Liver (tissue), 3 donors: Measurements from ENCODE around the gene MDGA2.

Experiments used
- EGR1 ChIP-seq, 2 donors: IDR thresholded peaks; 2 replicates each; pipeline ENCODE4 v1.6.1; 2016 to 2018; ENCODE audit warnings: antibody characterized with exemption in 2 of 2, low read depth in 2 of 2
- FOXA1 ChIP-seq: IDR thresholded peaks from 2 replicates; pipeline ENCODE4 v1.6.1; 2016; ENCODE audit warnings: antibody characterized with exemption
- GABPA ChIP-seq, 2 donors: IDR thresholded peaks in 1 of 2; conservative IDR thresholded peaks in 1 of 2; 2 replicates each; pipeline ENCODE4 v1.6.1; 2016; ENCODE audit warnings: antibody characterized with exemption in 2 of 2, mild to moderate bottlenecking in 1 of 2, moderate library complexity in 1 of 2
- NR2F2 ChIP-seq: IDR thresholded peaks from 2 replicates; pipeline ENCODE4 v1.6.1; 2016; ENCODE audit warnings: antibody characterized with exemption
- RAD21 ChIP-seq, 2 donors: IDR thresholded peaks; 2 replicates each; pipeline ENCODE4 v1.6.1; 2016; ENCODE audit warnings: antibody characterized with exemption in 2 of 2, mild to moderate bottlenecking in 2 of 2
- SP1 ChIP-seq: IDR thresholded peaks from 2 replicates; pipeline ENCODE4 v1.6.1; 2018; ENCODE audit warnings: antibody characterized with exemption, mild to moderate bottlenecking
- TAF1 ChIP-seq: conservative IDR thresholded peaks from 2 replicates; pipeline ENCODE4 v1.6.1; 2016; ENCODE audit warnings: antibody characterized with exemption, mild to moderate bottlenecking
- YY1 ChIP-seq: IDR thresholded peaks from 2 replicates; pipeline ENCODE4 v1.6.1; 2016; ENCODE audit warnings: antibody characterized with exemption, mild to moderate bottlenecking
- TF ChIP-seq, protein P1 (sequence below): fragments of 150-350 bp; IDR thresholded peaks from 2 replicates; pipeline ENCODE4 v1.5.1; 2017; ENCODE audit warnings: improper control_type of control experiment, low read depth, low read length; ENCODE audit not compliant: missing input control
- TF ChIP-seq, protein P2 (sequence below): IDR thresholded peaks from 2 replicates; pipeline ENCODE4 v1.6.1; 2016; ENCODE audit warnings: antibody characterized with exemption, mild to moderate bottlenecking
- TF ChIP-seq, protein P3 (sequence below): IDR thresholded peaks from 2 replicates; pipeline ENCODE4 v1.6.1; 2016; ENCODE audit warnings: antibody characterized with exemption
- TF ChIP-seq, protein P4 (sequence below): IDR thresholded peaks from 2 replicates; pipeline ENCODE4 v1.6.1; 2016; ENCODE audit warnings: antibody characterized with exemption
- TF ChIP-seq, protein P5 (sequence below): IDR thresholded peaks from 2 replicates; pipeline ENCODE4 v1.6.1; 2016; ENCODE audit warnings: antibody characterized with exemption
- donor health status: healthy.
- donor health status: healthy.

DNA sequence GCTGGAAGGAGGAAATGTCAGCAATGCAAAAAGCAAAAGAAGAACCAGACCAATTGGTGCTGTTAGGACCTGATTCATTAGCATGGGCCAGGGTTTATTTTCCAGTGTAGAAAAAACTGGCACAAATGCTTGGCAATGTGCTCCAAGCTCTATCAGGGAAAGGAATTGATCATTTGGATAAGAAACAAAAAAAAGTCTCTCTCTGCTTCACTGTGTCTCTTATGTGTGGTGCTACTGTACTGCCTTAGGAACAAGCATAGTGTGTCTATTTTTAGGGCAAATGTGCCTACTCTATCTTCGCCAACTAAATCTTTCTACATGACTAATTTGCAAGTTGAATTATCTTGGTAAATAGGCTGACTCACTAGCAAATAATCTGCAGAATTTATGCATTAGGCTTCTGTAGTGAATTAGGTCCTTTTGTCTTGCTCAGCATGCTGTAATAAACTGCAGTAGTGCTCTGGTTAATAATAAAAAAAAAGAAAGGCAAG, 236.7 kb downstream of the MDGA2 start:
- no peak for TF ChIP-seq RAD21 (IDR thresholded peaks at IDR 0.05)
- no peak for TF ChIP-seq YY1
- TF ChIP-seq, protein P1, sequence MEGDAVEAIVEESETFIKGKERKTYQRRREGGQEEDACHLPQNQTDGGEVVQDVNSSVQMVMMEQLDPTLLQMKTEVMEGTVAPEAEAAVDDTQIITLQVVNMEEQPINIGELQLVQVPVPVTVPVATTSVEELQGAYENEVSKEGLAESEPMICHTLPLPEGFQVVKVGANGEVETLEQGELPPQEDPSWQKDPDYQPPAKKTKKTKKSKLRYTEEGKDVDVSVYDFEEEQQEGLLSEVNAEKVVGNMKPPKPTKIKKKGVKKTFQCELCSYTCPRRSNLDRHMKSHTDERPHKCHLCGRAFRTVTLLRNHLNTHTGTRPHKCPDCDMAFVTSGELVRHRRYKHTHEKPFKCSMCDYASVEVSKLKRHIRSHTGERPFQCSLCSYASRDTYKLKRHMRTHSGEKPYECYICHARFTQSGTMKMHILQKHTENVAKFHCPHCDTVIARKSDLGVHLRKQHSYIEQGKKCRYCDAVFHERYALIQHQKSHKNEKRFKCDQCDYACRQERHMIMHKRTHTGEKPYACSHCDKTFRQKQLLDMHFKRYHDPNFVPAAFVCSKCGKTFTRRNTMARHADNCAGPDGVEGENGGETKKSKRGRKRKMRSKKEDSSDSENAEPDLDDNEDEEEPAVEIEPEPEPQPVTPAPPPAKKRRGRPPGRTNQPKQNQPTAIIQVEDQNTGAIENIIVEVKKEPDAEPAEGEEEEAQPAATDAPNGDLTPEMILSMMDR, result no peak
- TF ChIP-seq, protein P2, sequence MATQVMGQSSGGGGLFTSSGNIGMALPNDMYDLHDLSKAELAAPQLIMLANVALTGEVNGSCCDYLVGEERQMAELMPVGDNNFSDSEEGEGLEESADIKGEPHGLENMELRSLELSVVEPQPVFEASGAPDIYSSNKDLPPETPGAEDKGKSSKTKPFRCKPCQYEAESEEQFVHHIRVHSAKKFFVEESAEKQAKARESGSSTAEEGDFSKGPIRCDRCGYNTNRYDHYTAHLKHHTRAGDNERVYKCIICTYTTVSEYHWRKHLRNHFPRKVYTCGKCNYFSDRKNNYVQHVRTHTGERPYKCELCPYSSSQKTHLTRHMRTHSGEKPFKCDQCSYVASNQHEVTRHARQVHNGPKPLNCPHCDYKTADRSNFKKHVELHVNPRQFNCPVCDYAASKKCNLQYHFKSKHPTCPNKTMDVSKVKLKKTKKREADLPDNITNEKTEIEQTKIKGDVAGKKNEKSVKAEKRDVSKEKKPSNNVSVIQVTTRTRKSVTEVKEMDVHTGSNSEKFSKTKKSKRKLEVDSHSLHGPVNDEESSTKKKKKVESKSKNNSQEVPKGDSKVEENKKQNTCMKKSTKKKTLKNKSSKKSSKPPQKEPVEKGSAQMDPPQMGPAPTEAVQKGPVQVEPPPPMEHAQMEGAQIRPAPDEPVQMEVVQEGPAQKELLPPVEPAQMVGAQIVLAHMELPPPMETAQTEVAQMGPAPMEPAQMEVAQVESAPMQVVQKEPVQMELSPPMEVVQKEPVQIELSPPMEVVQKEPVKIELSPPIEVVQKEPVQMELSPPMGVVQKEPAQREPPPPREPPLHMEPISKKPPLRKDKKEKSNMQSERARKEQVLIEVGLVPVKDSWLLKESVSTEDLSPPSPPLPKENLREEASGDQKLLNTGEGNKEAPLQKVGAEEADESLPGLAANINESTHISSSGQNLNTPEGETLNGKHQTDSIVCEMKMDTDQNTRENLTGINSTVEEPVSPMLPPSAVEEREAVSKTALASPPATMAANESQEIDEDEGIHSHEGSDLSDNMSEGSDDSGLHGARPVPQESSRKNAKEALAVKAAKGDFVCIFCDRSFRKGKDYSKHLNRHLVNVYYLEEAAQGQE, result no peak
- TF ChIP-seq, protein P3, sequence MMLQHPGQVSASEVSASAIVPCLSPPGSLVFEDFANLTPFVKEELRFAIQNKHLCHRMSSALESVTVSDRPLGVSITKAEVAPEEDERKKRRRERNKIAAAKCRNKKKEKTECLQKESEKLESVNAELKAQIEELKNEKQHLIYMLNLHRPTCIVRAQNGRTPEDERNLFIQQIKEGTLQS, result no peak
- TF ChIP-seq FOXA1, result no peak
- TF ChIP-seq TAF1, result no peak
- TF ChIP-seq GABPA (IDR thresholded peaks at IDR 0.05 in 1 of 2, conservative IDR thresholded peaks at IDR 0.05 in 1 of 2), result no peak
- no peak for TF ChIP-seq EGR1 (IDR thresholded peaks at IDR 0.05; ENCODE audit: low read depth in 2 of 2)
- TF ChIP-seq, protein P4, sequence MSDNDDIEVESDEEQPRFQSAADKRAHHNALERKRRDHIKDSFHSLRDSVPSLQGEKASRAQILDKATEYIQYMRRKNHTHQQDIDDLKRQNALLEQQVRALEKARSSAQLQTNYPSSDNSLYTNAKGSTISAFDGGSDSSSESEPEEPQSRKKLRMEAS, result no peak
- TF ChIP-seq, protein P5, sequence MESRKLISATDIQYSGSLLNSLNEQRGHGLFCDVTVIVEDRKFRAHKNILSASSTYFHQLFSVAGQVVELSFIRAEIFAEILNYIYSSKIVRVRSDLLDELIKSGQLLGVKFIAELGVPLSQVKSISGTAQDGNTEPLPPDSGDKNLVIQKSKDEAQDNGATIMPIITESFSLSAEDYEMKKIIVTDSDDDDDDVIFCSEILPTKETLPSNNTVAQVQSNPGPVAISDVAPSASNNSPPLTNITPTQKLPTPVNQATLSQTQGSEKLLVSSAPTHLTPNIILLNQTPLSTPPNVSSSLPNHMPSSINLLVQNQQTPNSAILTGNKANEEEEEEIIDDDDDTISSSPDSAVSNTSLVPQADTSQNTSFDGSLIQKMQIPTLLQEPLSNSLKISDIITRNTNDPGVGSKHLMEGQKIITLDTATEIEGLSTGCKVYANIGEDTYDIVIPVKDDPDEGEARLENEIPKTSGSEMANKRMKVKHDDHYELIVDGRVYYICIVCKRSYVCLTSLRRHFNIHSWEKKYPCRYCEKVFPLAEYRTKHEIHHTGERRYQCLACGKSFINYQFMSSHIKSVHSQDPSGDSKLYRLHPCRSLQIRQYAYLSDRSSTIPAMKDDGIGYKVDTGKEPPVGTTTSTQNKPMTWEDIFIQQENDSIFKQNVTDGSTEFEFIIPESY, result no peak
- TF ChIP-seq SP1, result no peak
- TF ChIP-seq NR2F2, result no peak
